ENCODE results near the gene VDAC2.

Gene VDAC2

GRCh38 chr10:75234017-75234682 lies 23.6 kb downstream of the VDAC2 start:
- DNase-seq (peak; percentile 97 to 99), ATAC-seq (peak; percentile 79)
- Mint-ChIP-seq H3K4me1 (peaks cover 42% of the 10 kb centered on the region), H3K9me3 (no peaks in the 10 kb centered on the region), H3K4me3 (peak overlapping the region; percentile 88 to 90), H3K27ac (peak overlapping the region; percentile 92 to 96), H3K27me3 (no peaks in the 10 kb centered on the region)

DNA sequence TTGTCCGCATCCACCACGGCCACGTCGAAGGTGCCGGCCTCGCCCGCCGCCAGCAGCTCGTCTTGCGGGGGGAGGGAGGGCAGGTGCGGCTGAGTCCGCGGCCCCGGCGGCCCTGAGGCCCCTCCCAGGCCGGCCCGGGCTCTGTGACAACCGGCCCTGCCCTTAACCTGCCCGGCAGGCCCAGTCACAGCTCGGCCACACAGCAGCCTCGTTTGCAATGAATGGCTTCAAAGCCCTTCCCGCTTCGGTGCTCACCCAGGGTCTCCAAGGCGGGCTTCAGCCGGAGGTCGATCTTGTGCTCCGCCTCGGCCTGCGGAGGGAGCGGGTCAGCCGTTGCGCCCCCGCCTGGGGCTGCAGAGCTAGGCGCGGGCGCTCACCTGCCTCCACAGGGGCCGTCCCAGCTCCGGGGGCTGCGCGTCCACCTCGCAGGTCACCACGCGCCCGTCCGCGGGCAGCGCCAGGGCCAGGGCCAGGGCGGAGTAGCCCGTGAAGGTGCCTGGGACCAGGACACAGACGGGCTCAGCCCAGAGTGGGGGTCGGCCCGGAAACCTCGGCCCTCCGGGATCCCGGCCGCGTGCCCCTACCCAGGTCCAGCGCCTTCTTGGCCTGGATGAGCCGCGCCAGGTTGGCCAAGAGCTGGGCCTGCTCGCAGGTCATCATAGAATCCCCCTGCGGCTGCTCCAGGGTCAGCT lies 24.2 kb downstream of the VDAC2 start:
- Mint-ChIP-seq H3K4me1 (peaks cover 36% of the 10 kb centered on the region), H3K27ac (peak overlapping the region; percentile 86 to 96), H3K9me3 (no peaks in the 10 kb centered on the region), H3K4me3 (peak overlapping the region; percentile 88 to 90), H3K27me3 (no peaks in the 10 kb centered on the region)
- no peak for DNase-seq
- ATAC-seq, result peak; percentile 29

- Mint-ChIP-seq H3K9me3 (no peaks in the 10 kb centered on the region), H3K4me3 (peak within 1 kb of the TSS; percentile 88 to 90), H3K27me3 (no peaks in the 10 kb centered on the region), H3K4me1 (peaks cover 32% of the 10 kb centered on the region), H3K27ac (peak within 1 kb of the TSS; percentile 95 to 96)
- DNase-seq (peak; percentile 96 to 97), ATAC-seq (peak; percentile 79)
Observed at GRCh38 chr10:75235375-75236177, 25.0 kb downstream of the VDAC2 start, which contains the start of gene COMTD1. TSS of gene COMTD1 (minus strand) at chr10:75235957. CDS start at chr10:75235928, 29 bp downstream.

DNA sequence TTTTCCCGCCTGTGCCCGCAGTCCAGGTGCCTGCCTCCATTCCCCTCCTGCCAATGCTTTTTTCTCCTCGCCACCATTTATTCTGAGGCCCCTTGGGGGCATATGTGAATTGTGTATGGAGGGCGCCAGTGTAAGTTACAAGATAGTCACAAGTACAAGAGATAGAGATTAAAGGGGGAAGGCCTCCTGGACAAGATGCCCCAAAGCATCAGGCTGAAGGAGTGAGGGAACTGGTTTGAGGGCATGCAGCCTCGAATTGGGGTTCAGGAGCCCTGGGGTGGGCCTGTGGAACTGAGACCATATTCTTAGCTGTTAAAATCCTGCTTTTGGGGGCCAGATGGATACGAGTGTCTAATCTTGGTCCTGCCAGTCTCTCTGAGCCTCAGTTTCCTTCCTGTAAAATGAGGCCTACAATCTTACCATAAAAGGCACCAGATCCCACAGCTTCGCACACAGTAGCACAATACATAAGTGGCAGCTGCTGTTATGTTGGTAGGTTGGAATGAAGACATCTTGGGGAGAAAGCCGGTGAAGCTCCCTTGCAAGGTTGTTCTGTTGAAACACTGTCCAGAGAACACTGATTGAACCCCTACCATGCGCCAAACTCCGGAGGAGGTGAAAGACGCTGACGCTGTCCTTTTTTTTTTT lies 25.7 kb downstream of the VDAC2 start:
- Mint-ChIP-seq H3K9me3 (no peaks in the 10 kb centered on the region), H3K27ac (peak overlapping the region; percentile 95 to 96), H3K27me3 (no peaks in the 10 kb centered on the region), H3K4me1 (peaks cover 27% of the 10 kb centered on the region), H3K4me3 (peak overlapping the region; percentile 63 to 90)
- ATAC-seq (peak; percentile 4), DNase-seq (no peak)

DNA sequence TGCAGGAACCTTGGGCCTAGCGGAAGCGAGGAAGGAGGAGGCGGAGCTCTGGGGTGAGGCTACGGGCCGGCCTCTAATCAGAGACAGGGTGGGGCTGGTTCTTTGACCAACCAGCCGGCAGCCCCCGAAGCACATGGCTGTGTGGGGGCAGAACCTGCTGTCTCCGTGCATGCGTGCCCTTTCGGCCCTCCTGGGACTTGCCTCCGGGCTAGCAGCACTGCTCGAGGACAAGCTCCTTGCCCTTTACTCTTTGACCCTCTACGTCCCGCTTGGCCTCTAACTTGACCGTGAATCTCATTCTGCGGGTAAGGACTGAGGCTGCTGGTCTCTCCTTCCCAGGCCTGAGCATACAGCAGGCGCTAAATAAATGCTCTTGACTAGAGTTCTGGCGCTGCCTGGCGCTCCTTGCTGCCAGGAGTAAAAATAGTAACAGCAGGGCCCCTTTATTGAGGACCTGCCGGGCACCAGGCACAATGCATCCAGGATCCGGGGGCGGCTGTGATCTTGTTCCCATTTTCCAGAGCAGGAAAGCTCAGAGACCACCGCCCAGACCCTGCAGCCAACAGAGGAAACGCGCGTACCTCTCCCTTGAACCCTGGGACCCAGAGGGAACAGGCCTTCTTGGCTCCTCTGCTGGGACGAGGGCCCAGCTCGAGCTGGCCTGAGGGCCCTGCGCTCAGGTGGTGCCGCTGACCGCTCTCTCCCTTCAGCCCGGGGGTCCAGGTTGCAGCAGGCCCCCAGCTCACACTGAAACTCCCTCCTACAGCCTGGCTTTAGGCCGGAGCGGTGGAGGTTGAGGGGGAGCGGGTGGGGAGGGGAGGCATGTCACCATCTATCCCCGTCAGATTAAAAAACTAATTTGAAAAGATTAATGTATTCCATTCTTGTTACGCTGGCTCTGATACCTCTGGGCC lies 27.8 kb downstream of the VDAC2 start:
- DNase-seq (no peak), ATAC-seq (no peak)
- no peaks in the 10 kb centered on the region for H3K9me3 Mint-ChIP-seq
- peaks cover 13% of the 10 kb centered on the region for H3K4me1 Mint-ChIP-seq
- H3K27me3 Mint-ChIP-seq, result no peaks in the 10 kb centered on the region
- H3K27ac Mint-ChIP-seq, result no peak overlapping the region
- no peak overlapping the region for H3K4me3 Mint-ChIP-seq

DNA sequence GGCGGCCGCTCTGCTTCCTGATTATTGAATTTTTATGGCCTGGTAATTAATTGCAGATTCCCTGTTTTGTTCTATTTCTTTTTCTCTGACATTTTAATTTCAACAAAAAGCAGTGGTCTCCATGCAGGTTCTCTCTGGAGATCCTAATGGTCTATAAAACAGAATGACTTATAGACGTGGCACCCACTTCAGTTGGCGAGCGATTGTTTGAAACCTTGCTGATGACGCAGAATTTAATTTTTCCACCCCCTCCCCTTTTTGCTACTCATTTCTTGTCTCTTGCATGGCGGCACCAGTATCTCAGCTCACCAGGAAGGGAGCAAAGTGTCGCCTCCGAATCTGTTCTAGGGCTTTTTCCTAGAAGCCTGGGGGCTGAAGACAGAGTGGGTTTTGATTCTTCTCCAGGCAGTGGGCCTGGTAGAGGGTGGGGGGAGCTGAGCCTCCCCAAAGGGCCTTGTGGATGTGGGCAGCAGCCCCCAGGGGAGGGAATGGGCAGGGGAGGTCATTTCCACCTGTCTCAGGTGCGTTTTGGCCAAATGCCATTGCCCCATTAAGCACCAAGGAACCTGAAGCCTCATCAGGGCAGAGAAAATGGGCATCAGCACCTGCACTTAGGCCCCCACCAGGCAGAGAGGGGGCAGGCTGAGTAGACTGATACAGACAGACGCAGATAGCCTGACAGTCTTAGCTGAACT lies 28.6 kb downstream of the VDAC2 start:
- DNase-seq (no peak), ATAC-seq (no peak)
- no peaks in the 10 kb centered on the region for H3K9me3 Mint-ChIP-seq
- H3K4me3 Mint-ChIP-seq, result no peak overlapping the region
- H3K27ac Mint-ChIP-seq, result peak overlapping the region in 1 of 2 donors; percentile 29
- peaks cover 8% of the 10 kb centered on the region for H3K4me1 Mint-ChIP-seq
- no peaks in the 10 kb centered on the region for H3K27me3 Mint-ChIP-seq

GRCh38 chr10:75240329-75241076 lies 29.9 kb downstream of the VDAC2 start:
- Mint-ChIP-seq H3K9me3 (no peaks in the 10 kb centered on the region), H3K27ac (no peak overlapping the region), H3K27me3 (no peaks in the 10 kb centered on the region), H3K4me1 (peaks cover 8% of the 10 kb centered on the region), H3K4me3 (no peak overlapping the region)
- ATAC-seq (no peak), DNase-seq (no peak)

- Mint-ChIP-seq H3K9me3 (no peaks in the 10 kb centered on the region), H3K27ac (no peak overlapping the region), H3K4me1 (no peaks in the 10 kb centered on the region), H3K27me3 (no peaks in the 10 kb centered on the region), H3K4me3 (no peak overlapping the region)
- no peak for DNase-seq
- ATAC-seq, result no peak
Observed at GRCh38 chr10:75243426-75243825, 32.8 kb downstream of the VDAC2 start.

GRCh38 chr10:75244487-75245353 lies 34.1 kb downstream of the VDAC2 start:
- Mint-ChIP-seq H3K9me3 (no peaks in the 10 kb centered on the region), H3K27me3 (no peaks in the 10 kb centered on the region), H3K4me3 (no peak overlapping the region), H3K4me1 (no peaks in the 10 kb centered on the region), H3K27ac (no peak overlapping the region)
- ATAC-seq (no peak), DNase-seq (no peak)

DNA sequence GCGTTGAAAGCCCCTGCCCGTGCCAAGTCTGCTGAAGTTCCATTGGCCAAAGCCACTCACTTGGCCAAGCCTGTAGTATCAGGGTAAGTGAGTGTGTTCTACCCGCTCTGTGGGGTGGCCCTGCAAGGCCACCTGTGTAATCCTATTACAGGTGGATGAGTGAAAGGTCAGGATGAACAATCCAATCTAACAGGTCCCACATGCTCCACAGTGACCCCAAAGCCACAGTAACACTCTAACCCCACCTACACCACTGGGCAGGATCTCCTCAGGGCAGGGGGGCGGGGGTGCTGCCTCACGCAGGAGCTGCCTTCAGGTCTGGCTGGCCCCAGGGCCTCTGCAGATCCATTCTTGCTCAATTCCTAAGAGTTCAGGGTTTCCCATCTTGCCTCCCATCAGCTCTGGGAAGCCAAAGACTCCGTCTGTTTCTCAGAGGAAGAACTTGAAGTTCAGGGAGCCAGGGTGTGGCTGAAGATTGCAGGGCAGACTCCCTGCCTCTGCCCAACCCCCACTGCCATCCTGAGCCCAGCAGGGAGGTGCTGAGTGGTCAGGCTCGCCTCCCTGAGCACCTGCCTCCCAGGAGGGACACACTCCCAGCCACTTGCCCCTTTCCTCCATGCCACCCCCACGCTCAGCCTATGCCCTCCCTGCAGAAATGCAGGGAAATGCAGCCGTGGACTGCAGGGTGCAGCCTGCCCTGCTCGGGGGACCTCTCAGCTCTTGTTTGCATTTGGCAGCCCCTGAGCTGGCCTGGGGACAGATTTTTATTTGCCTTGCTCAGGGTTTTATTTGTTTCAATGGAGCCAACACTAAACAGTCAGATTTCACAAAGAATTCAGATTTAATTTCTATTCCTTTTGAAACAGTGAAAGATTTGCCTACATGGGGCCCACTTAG lies 35.0 kb downstream of the VDAC2 start:
- no peaks in the 10 kb centered on the region for H3K9me3 Mint-ChIP-seq
- ATAC-seq (no peak), DNase-seq (no peak)
- no peaks in the 10 kb centered on the region for H3K27me3 Mint-ChIP-seq
- H3K4me1 Mint-ChIP-seq, result no peaks in the 10 kb centered on the region
- no peak overlapping the region for H3K27ac Mint-ChIP-seq
- H3K4me3 Mint-ChIP-seq, result no peak overlapping the region

DNA sequence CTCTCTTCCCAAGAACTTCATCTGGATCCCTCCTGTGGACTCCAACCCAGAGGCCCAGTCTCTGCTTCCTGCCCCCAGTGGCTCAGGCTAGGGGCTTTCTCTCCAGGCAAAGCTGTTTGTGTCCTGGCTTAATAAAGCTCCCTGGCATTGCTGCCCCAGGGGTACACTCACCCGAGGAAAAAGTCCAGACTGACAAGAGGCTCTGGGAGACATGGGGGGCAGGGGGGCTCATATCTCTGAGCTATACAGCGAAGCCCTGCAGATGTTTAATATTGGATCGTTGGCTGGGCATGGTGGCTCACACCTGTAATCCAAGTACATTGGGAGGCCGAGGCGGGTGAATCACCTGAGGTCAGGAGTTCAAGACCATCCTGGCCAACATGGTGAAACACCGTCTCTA lies 35.9 kb downstream of the VDAC2 start:
- H3K9me3 Mint-ChIP-seq, result no peaks in the 10 kb centered on the region
- ATAC-seq (no peak), DNase-seq (no peak)
- H3K27ac Mint-ChIP-seq, result no peak overlapping the region
- no peaks in the 10 kb centered on the region for H3K27me3 Mint-ChIP-seq
- no peaks in the 10 kb centered on the region for H3K4me1 Mint-ChIP-seq
- H3K4me3 Mint-ChIP-seq, result no peak overlapping the region

DNA sequence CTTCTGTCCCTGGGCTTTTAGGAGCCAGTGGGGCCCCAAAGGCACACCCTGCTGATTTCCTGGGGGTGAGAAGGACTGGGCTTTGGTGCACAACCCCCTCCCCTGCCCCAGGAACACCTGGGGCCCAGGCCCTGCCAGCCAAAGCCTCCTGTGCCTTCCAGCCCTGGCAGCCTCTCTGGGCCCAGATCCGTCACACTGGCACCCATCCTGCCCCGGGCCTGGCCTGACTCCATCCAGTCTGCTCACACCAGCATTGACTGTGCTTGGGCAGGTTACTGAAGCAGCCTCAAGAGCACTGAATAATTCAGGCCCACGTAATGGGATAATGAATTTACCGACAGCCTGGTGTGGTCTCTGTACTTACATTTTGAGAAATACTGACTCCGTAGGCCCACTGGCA lies 37.2 kb downstream of the VDAC2 start:
- H3K4me3 Mint-ChIP-seq, result no peak overlapping the region
- no peak overlapping the region for H3K27ac Mint-ChIP-seq
- DNase-seq (no peak), ATAC-seq (no peak)
- H3K4me1 Mint-ChIP-seq, result no peaks in the 10 kb centered on the region
- no peaks in the 10 kb centered on the region for H3K27me3 Mint-ChIP-seq
- peaks cover 4 to 7% of the 10 kb centered on the region in 2 donors for H3K9me3 Mint-ChIP-seq

All from stimulated activated naive CD8-positive, alpha-beta T cell treated with anti-CD3 and anti-CD28 coated beads, Interleukin-15, amount 100 ng/mL, for 72 hours (primary cell).